Frontal cortex (tissue), 4 donors: Measurements from ENCODE around the gene RAPGEF1. TPM values are rescaled to one million over a fixed set of nuclear protein-coding genes. Genes with fewer than 3 reads are reported as not detected.

Source experiments
- DNase-seq, 2 donors: peaks; one replicate each; pipeline ENCODE4 v3.0.0; 2012; ENCODE audit warnings: low spot score in 2 of 2
- FAIRE-seq: peaks from 2 replicates; lab custom pipeline; 2012; peaks lifted over from hg19 to GRCh38; lab: Jason Lieb, UNC
- total RNA-seq: library from RNA; depleted of rRNA; stranded (reverse); fragments of >200 nt; gene quantifications from one replicate; pipeline ENCODE4 v1.2.3, GENCODE V29; 2014
- donor health status: control.
- donor health status: control.
- donor health status: control.

The RAPGEF1 gene
- total RNA-seq, 1 donor from 2014 or later = 28.1 TPM

DNA sequence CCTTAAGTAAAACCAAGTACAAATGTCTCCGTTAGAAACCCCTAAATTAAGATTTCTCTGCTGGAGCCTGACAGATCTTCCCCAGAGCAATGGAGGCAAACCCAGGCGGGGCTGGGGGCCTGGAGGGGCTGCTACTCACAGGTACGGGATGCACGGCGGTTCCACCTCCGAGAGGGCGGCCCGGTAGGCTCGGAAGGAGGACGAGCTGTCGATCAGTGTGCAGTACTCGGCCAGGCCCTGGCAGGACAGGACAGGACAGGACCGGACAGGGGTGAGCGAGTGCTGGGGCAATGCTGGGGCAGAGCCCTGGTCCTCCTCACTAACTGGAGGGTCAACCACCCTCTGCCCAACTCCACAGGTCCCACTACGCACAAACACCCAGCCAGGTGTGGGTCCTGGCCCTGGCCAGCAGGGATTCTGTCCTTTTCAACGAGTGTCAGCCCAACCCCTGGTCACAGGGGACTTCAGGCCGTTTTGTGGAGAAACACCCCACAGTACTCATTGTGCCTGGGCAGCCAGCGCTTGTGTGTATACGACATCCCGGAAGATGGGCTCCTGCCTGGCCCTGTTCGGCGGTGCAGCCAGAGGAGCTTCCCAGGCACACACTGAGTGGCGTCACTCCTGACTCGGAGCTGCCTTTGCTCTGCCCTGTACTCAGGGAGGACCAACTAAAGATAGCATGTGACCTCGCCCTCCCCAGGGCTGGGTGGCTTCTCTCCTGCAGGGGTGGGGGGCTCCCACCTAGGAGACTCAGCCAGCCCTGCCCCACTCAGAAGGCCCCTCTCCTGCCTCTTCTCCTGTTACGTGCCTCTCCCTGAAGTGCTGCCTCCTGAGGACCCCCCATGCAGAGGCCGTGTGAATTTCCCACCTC is 157.2 kb downstream of the RAPGEF1 start:
- DNase-seq (no peak), FAIRE-seq (no peak)

- FAIRE-seq (no peak), DNase-seq (no peak)
Measured at GRCh38 chr9:131582056-131582455, 157.8 kb downstream of the RAPGEF1 start.

- no peak for FAIRE-seq
- no peak for DNase-seq
Measured at GRCh38 chr9:131580358-131580757, 159.5 kb downstream of the RAPGEF1 start.

DNA sequence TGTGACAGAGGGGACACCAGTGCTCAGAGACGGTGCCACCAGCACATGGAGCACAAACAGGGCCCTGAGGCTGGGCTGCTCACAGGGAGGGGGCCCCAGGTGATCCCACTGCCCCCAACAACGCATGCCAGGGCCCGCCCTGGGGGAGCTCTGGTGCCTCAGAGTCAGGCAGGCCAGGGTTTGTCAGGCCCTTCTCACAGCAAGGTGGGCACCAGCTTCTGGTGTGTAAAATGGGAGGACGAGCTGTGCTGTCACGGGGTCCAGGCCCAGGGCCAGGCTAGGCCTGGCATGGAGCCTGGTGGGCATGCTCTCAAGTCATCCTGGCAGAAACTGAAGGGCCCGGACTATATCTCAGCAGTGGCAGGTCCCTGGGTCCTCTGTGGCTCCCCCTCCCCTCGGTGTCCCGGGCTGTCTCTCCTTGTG is 160.1 kb downstream of the RAPGEF1 start:
- DNase-seq = no peak

GRCh38 chr9:131578731-131579504 is 161.0 kb downstream of the RAPGEF1 start:
- no peak for DNase-seq
- FAIRE-seq = no peak

More for the DNA sequence above, 160.1 kb downstream of the RAPGEF1 start:
- no peak for FAIRE-seq

DNA sequence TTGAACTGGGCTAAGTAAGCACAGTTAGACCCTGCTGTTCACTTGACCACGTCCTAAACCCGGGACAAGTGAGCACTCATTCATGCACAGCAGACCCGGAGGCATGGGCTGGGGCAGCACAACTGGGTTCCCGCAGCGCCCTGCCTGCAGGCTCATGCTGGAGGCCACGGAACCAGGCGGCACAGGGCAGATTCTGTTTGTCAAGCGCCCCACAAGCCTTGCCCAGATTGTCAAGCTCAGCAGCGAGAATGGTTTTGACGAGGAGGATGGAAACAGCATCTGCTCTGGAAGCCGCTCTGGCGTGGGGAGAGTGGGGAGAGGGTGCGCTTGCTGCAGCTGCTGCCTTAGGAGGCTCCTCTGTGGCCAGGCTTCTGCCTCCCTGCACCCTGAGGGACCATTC is 161.9 kb downstream of the RAPGEF1 start:
- DNase-seq = no peak
- no peak for FAIRE-seq

- FAIRE-seq (no peak), DNase-seq (no peak)
Measured at GRCh38 chr9:131577005-131578000, 162.6 kb downstream of the RAPGEF1 start.

DNA sequence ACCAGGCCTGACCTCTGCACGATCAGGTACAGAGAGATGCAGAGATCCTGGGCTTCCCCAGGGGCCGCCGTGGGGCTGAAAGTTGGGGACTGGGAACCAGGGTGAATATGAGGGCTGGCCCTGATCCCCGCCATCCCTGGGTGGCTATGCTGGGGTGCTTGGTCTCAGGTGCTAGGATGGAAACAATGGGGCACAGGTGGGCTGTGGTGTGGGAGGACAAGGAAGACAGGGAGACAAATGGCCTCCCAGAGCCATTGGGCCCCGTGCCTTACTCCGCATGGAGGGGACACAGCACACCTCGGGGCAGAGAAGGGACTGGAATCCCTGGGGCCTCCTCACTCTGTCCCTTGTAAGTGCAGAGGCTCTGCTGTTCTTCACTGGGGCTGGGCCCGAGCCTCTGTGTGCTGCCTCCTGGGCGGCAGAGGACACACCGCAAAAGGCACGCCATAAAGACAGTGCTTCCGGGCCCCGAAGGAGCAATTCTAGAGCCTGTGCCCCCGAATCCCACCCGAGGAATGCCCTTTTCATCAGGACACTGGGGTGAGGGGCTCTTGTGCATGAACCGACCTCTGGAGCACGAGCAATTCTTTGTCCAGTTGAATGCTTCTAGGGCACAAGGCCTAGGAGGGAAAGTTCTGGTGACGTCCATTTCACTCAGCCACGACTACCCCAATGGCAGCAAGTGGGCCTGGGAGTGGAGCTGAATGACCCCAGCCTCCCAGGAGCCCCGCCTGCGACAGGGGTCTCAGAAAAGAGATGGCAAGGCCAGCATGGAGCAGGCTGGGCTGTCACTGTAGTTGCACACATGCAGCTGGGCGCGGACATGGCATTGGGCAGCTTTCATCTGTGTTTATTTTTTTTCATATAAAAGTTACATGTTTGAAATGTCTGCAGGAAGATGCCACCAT is 163.7 kb downstream of the RAPGEF1 start:
- FAIRE-seq (no peak), DNase-seq (no peak)

DNA sequence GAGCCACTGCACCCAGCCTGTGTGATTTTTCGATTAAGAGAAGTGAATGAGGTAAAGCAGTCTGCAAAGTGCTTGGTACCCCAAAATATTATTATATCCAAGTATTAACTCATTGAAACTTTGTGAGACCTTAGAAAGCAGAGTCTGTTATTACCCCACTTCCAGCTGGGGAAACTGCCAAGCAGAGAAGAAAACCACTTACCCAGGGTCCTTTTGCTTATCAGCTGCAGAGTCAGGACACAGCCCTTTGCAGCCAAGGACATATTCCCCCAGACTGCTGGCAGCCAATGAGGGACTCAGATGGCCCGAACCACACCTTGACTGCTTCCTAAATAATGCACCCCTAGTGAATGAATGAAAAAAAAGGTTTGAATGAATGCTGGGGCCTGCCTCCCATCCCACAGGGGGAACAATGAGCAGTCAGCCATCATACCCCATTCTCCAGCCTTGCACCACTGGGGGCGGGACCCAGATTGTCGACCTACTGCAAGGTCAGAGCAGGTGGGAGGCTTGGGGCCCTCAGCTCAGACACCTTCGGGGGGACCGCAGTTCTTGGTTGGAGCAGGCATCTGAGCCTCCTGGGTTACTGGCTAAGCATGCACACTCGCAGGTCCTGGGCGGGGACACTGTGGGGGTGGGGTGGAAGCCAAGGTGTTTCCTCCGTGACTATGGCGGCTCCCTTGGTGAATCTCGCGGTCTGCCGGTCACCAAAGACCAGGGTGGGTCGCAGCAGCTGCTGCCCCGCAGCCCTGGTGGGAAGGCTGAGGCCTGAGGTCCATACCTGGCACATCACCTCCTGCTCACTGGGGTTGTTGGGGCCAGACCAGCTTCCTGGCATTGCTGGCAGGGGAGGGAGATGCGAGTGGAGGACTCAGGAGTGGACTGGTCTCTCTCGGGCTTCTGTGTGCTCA is 164.9 kb downstream of the RAPGEF1 start:
- DNase-seq = no peak
- no peak for FAIRE-seq

- DNase-seq = no peak
- FAIRE-seq = no peak
Measured at GRCh38 chr9:131567910-131568309, 172.0 kb downstream of the RAPGEF1 start.

GRCh38 chr9:131566158-131566557 is 173.7 kb downstream of the RAPGEF1 start:
- no peak for DNase-seq
- no peak for FAIRE-seq

GRCh38 chr9:131565369-131565768 is 174.5 kb downstream of the RAPGEF1 start:
- DNase-seq = no peak

DNA sequence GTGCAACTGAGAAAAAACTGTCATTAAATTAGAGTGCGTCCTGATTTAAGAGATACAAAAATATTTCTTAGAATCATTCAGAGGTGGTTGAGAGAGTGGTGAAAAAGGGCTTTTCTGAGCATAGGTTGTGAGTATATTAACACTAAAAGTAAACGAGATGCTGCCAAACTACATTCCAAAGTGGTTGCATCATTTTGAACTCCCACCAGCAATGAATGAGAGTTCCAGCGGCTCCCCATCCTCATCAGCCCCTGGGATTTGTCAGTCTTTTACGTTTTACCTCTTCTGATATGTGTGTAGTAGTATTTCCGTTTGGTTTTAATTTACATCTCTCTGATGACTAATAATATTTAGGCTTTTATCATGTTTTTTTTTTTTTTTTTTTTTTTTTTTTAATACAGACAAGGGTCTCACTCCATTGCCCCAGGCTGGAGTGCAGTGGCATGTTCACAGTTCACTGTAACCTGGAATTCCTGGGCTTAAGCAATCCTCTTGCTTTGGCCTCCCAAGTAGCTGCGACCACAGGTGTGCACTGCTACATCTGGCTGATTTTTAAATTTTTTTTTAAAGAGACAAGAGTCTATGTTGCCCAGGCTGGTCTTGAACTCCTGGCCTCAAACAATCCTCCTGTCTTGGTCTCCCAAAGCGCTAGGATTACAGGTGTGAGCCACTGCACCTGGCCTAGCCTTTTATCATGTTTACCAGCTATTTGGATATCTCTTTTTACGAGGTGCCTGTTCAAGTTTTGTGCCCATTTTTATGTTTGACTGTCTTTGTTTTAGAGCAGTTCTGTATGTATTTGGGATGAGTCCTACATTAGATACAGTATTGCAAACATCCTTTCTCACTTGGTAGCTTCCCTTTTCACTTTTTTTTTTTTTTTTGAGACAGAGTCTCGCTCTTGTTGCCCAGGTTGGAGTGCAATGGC is 177.6 kb downstream of the RAPGEF1 start:
- FAIRE-seq = no peak

More at GRCh38 chr9:131565369-131565768, 174.5 kb downstream of the RAPGEF1 start:
- FAIRE-seq = no peak

DNA sequence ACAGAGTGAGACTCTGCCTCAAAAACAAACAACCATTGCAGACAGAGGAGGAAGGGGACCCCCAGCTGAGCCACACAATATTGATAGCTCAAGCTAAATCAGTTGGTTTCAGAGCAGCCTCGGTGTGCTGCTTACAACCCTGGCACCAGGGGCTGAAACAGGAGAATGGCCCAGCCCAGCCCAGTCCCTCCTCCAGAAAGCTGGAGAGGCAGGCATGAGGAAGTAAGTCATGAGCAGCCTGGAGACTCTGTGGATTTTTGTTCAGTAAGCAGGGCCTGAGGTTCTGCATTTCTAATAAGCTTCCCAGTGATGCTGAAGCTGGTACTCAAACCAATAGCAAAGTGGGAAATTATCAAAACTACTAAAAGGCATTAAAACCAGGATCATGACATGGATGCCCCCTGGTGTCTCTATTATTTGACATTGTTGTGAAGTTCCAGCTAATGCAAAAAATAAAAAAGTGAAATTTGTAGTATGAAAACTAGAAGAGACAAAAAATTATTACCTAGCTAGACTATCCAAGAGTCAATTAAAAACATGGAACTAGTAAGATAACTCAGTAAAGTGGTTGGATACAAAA is 180.4 kb downstream of the RAPGEF1 start:
- FAIRE-seq (no peak), DNase-seq (no peak)

More for the DNA sequence above, 177.6 kb downstream of the RAPGEF1 start:
- DNase-seq = no peak

GRCh38 chr9:131557855-131558548 is 181.9 kb downstream of the RAPGEF1 start:
- FAIRE-seq = no peak
- DNase-seq = no peak
